ENCODE results near the gene RAB40B. TPM values are rescaled to one million over a fixed set of nuclear protein-coding genes. Genes with fewer than 3 reads are reported as not detected.
A peak's percentile ranks its signal among the peaks of the same experiment; 100 is the strongest.

RAB40B gene
- polyA plus RNA-seq, 4 donors: 17.9 to 22.1 (median 19.4) TPM

- DNase-seq (ENCODE audit: low read depth in 4 of 4, low spot score in 3 of 4): peak; percentile 84 to 92 (median 90)
These were observed 17.9 kb upstream of the RAB40B start, which contains the start of gene FN3KRP for GRCh38 chr17:82716203-82717010. FN3KRP (plus strand) TSS chr17:82716706; CDS start chr17:82716756, 50 bp downstream.

GRCh38 chr17:82713071-82713723 is 14.7 kb upstream of the RAB40B start:
- DNase-seq (ENCODE audit: low read depth in 4 of 4, low spot score in 3 of 4): no peak

GRCh38 chr17:82710499-82711232 is 12.2 kb upstream of the RAB40B start:
- no peak for DNase-seq (ENCODE audit: low read depth in 4 of 4, low spot score in 3 of 4)

- no peak for DNase-seq (ENCODE audit: low read depth in 4 of 4, low spot score in 3 of 4)
These were observed 11.4 kb upstream of the RAB40B start for GRCh38 chr17:82709676-82710498.

GRCh38 chr17:82709024-82709675 is 10.7 kb upstream of the RAB40B start:
- DNase-seq (ENCODE audit: low read depth in 4 of 4, low spot score in 3 of 4): no peak

- no peak for DNase-seq (ENCODE audit: low read depth in 4 of 4, low spot score in 3 of 4)
These were observed 7.3 kb upstream of the RAB40B start for GRCh38 chr17:82705756-82706155.

GRCh38 chr17:82704886-82705285 is 6.4 kb upstream of the RAB40B start:
- no peak for DNase-seq (ENCODE audit: low read depth in 4 of 4, low spot score in 3 of 4)

GRCh38 chr17:82703935-82704865 is 5.7 kb upstream of the RAB40B start:
- DNase-seq (ENCODE audit: low read depth in 4 of 4, low spot score in 3 of 4): no peak

GRCh38 chr17:82703036-82703745 is 4.7 kb upstream of the RAB40B start:
- no peak for DNase-seq (ENCODE audit: low read depth in 4 of 4, low spot score in 3 of 4)

GRCh38 chr17:82702231-82702927 is 3.9 kb upstream of the RAB40B start:
- DNase-seq (ENCODE audit: low read depth in 4 of 4, low spot score in 3 of 4): no peak

GRCh38 chr17:82699551-82699950 is 1.1 kb upstream of the RAB40B start:
- DNase-seq (ENCODE audit: low read depth in 4 of 4, low spot score in 3 of 4): no peak

- DNase-seq (ENCODE audit: low read depth in 4 of 4, low spot score in 3 of 4): no peak
These were observed 510 bp upstream of the RAB40B start for GRCh38 chr17:82698974-82699442.

- no peak for DNase-seq (ENCODE audit: low read depth in 4 of 4, low spot score in 3 of 4)
These were observed 762 bp downstream of the RAB40B start for GRCh38 chr17:82697808-82698064.

GRCh38 chr17:82696916-82697807 is 1.3 kb downstream of the RAB40B start:
- no peak for DNase-seq (ENCODE audit: low read depth in 4 of 4, low spot score in 3 of 4)

- DNase-seq (ENCODE audit: low read depth in 4 of 4, low spot score in 3 of 4): no peak
These were observed 2.2 kb downstream of the RAB40B start for GRCh38 chr17:82696259-82696658.

GRCh38 chr17:82694647-82695046 is 3.9 kb downstream of the RAB40B start:
- DNase-seq (ENCODE audit: low read depth in 4 of 4, low spot score in 3 of 4): no peak
